Loucy (cell line): ENCODE data around the gene POU4F3.

Source experiments
- CTCF ChIP-seq: fragments of 200-600 bp; sonication (generic); conservative IDR thresholded peaks from 2 replicates; pipeline ENCODE4 v1.5.1; 2014; ENCODE audit warnings: mild to moderate bottlenecking, antibody characterized with exemption, low read length
- EZH2phosphoT487 ChIP-seq: fragments of 200-600 bp; IDR thresholded peaks from 2 replicates; pipeline ENCODE4 v1.6.1; 2018; ENCODE audit warnings: antibody characterized with exemption, mild to moderate bottlenecking, moderate library complexity, borderline replicate concordance

GRCh38 chr5:146339715-146340259 is 1.1 kb downstream of the POU4F3 start:
- no peak for TF ChIP-seq CTCF
- TF ChIP-seq EZH2phosphoT487, result no peak
